GM23338 (cell line): Measurements from ENCODE around the gene PPP1R3F. TPM values are rescaled to one million over a fixed set of nuclear protein-coding genes. Genes with fewer than 3 reads are reported as not detected.

Experiments
- ATAC-seq: fragments of 200-7000 bp; cut with Tn5 transposase; 3 replicates; pipeline ENCODE4 v1.9.1; 2020
- DNase-seq: peaks from one replicate; pipeline ENCODE4 v3.0.0-alpha.2; 2015; ENCODE audit warnings: low spot score
- H2AFZ ChIP-seq: fragments of 200-600 bp; sonication (generic); 2 replicates; pipeline ENCODE4 v1.8.0; 2016; ENCODE audit warnings: antibody characterized with exemption, mild to moderate bottlenecking, moderate library complexity
- H3F3A ChIP-seq: fragments of 200-600 bp; sonication (generic); replicated peaks from 2 replicates; pipeline ENCODE4 v1.8.0; 2017; ENCODE audit warnings: antibody characterized with exemption, mixed run types, low read depth
- H3K27ac ChIP-seq: fragments of 200-600 bp; sonication (generic); 2 replicates; pipeline ENCODE4 v1.6.1; 2016; ENCODE audit warnings: low read depth
- H3K27me3 ChIP-seq: fragments of 200-600 bp; sonication (generic); 2 replicates; pipeline ENCODE4 v1.8.0; 2016; ENCODE audit warnings: mild to moderate bottlenecking, mixed run types, moderate library complexity; ENCODE audit not compliant: insufficient read depth
- H3K36me3 ChIP-seq: fragments of 200-600 bp; sonication (generic); 2 replicates; pipeline ENCODE4 v1.8.0; 2016; ENCODE audit warnings: mild to moderate bottlenecking; ENCODE audit not compliant: insufficient read depth
- H3K4me1 ChIP-seq: fragments of 200-600 bp; sonication (generic); 2 replicates; pipeline ENCODE4 v1.8.0; 2016; ENCODE audit warnings: mild to moderate bottlenecking, moderate library complexity; ENCODE audit not compliant: insufficient read depth
- H3K4me2 ChIP-seq: fragments of 200-600 bp; sonication (generic); 2 replicates; pipeline ENCODE4 v1.7.1; 2017; ENCODE audit warnings: mixed run types
- H3K4me3 ChIP-seq: fragments of 200-600 bp; sonication (generic); 2 replicates; pipeline ENCODE4 v1.6.1; 2016; ENCODE audit warnings: mixed run types
- H3K79me2 ChIP-seq: fragments of 200-600 bp; sonication (generic); replicated peaks from 2 replicates; pipeline ENCODE4 v1.8.0; 2017; ENCODE audit warnings: mild to moderate bottlenecking; ENCODE audit not compliant: insufficient read depth
- H3K9me2 ChIP-seq: fragments of 200-600 bp; sonication (generic); 2 replicates; pipeline ENCODE4 v1.8.0; 2017; ENCODE audit not compliant: insufficient read depth
- H4K20me1 ChIP-seq: fragments of 200-600 bp; sonication (generic); replicated peaks from 2 replicates; pipeline ENCODE4 v1.8.0; 2017; ENCODE audit warnings: mild to moderate bottlenecking; ENCODE audit not compliant: insufficient read depth
- H3K27ac Mint-ChIP-seq: 2 replicates; pipeline ENCODE4 v1.8.0; 2020; ENCODE audit warnings: inconsistent platforms, mild to moderate bottlenecking, moderate library complexity, mixed read lengths
- H3K27me3 Mint-ChIP-seq: 3 replicates; pipeline ENCODE4 v1.8.0; 2022; ENCODE audit warnings: low read depth, mild to moderate bottlenecking, moderate library complexity, mixed read lengths, inconsistent platforms; ENCODE audit not compliant: insufficient read depth, poor library complexity
- H3K36me3 Mint-ChIP-seq: 3 replicates; pipeline ENCODE4 v1.8.0; 2021; ENCODE audit warnings: low read depth, mild to moderate bottlenecking, inconsistent platforms, moderate library complexity, mixed read lengths
- H3K4me1 Mint-ChIP-seq: 3 replicates; pipeline ENCODE4 v1.8.0; 2020; ENCODE audit warnings: mild to moderate bottlenecking, inconsistent platforms, mixed read lengths
- H3K4me3 Mint-ChIP-seq: 3 replicates; pipeline ENCODE4 v1.8.0; 2021; ENCODE audit warnings: moderate library complexity, mild to moderate bottlenecking, inconsistent platforms, mixed read lengths
- H3K9me3 Mint-ChIP-seq: 3 replicates; pipeline ENCODE4 v1.8.0; 2020; ENCODE audit warnings: moderate library complexity, mild to moderate bottlenecking, inconsistent platforms, mixed read lengths
- CREB1 ChIP-seq: fragments of 250-450 bp; sonication (Bioruptor Pico); IDR thresholded peaks from 2 replicates; pipeline ENCODE4 v1.5.0; 2020; ENCODE audit warnings: low read depth, mild to moderate bottlenecking, moderate library complexity
- CTCF ChIP-seq, 2 experiments: fragments of 200-600 bp in 1 of 2; sonication (generic) in 1 of 2; conservative IDR thresholded peaks; 2 replicates each; pipeline versions ENCODE4 v1.5.1 to v1.6.1; 2016 to 2017; ENCODE audit warnings: antibody characterized with exemption in 2 of 2, low read depth in 2 of 2, mild to moderate bottlenecking in 2 of 2, moderate library complexity in 1 of 2
- JUNB ChIP-seq: IDR thresholded peaks from one replicate; pipeline ENCODE4 v1.6.1; 2016; ENCODE audit warnings: antibody characterized with exemption; ENCODE audit not compliant: unreplicated experiment
- NANOG ChIP-seq: IDR thresholded peaks from 2 replicates; pipeline ENCODE4 v1.6.1; 2016; ENCODE audit warnings: antibody characterized with exemption, borderline replicate concordance
- POLR2AphosphoS5 ChIP-seq: IDR thresholded peaks from 2 replicates; pipeline ENCODE4 v1.6.1; 2016; ENCODE audit warnings: antibody characterized with exemption, low read depth
- ZNF114 ChIP-seq: fragments of 250-450 bp; sonication (Bioruptor Pico); IDR thresholded peaks from 2 replicates; pipeline ENCODE4 v1.5.0; 2020; ENCODE audit warnings: mild to moderate bottlenecking, moderate library complexity
- ZNF462 ChIP-seq: fragments of 250-450 bp; sonication (Bioruptor Pico); IDR thresholded peaks from 2 replicates; pipeline ENCODE4 v1.5.0; 2020; ENCODE audit warnings: mild to moderate bottlenecking, moderate library complexity
- polyA plus RNA-seq: library from polyadenylated mRNA; unstranded; fragments of >200 nt; fragmentation: Nextera tagmentation; extraction: Ambion mirVana; gene quantifications from 2 replicates; pipeline ENCODE4 v1.2.1, GENCODE V29; 2016
- total RNA-seq: library from RNA; depleted of rRNA; stranded (reverse); fragments of >200 nt; shearing (Covaris generic); gene quantifications from 2 replicates; pipeline ENCODE4 v1.2.3, GENCODE V29; 2014

The PPP1R3F gene
- total and polyA plus RNA-seq, 2 experiments from 2014 or later: 3.1 to 11.3 TPM

- TF ChIP-seq CTCF (conservative IDR thresholded peaks at IDR 0.05; ENCODE audit: low read depth in 2 of 2) (no peak), POLR2AphosphoS5 (no peak), ZNF114 (CRISPR knock-in tag) (no peak)
Measured at GRCh38 chrX:49277535-49277830, 7.9 kb downstream of the PPP1R3F start (continued).

GRCh38 chrX:49278081-49278480 lies 8.5 kb downstream of the PPP1R3F start:
- TF ChIP-seq POLR2AphosphoS5: no peak
- TF ChIP-seq JUNB: no peak
- no peak for TF ChIP-seq NANOG
- TF ChIP-seq CREB1 (CRISPR knock-in tag): no peak
- Histone ChIP-seq H3K79me2 (peaks cover 3% of the 10 kb centered on the region; the same call in 1 of the 2 replicates), H3K4me1 (no peaks in the 10 kb centered on the region), H3F3A (no peaks in the 10 kb centered on the region), H4K20me1 (no peaks in the 10 kb centered on the region; the same call in 1 of the 2 replicates), H3K4me3 (no peak overlapping the region), H3K9me2 (no peaks in the 10 kb centered on the region), H3K36me3 (no peaks in the 10 kb centered on the region), H3K27me3 (no peaks in the 10 kb centered on the region), H3K4me2 (no peak overlapping the region), H2AFZ (no peak overlapping the region), H3K27ac (no peak overlapping the region)
- Mint-ChIP-seq H3K36me3 (peaks cover 10% of the 10 kb centered on the region), H3K9me3 (no peaks in the 10 kb centered on the region), H3K27ac (no peak overlapping the region), H3K4me1 (peaks cover 30% of the 10 kb centered on the region), H3K4me3 (no peak overlapping the region), H3K27me3 (peaks cover 9% of the 10 kb centered on the region)
- ATAC-seq (no peak), DNase-seq (no peak)

GRCh38 chrX:49282647-49283011 lies 13.0 kb downstream of the PPP1R3F start:
- H3K9me2 ChIP-seq: no peaks in the 10 kb centered on the region
- Mint-ChIP-seq H3K4me1 (peaks cover 13% of the 10 kb centered on the region), H3K9me3 (no peaks in the 10 kb centered on the region), H3K27ac (no peak overlapping the region), H3K27me3 (peaks cover 3% of the 10 kb centered on the region), H3K4me3 (no peak overlapping the region), H3K36me3 (peaks cover 3% of the 10 kb centered on the region; the same call in 2 of the 3 replicates)
- H3K36me3 ChIP-seq: no peaks in the 10 kb centered on the region
- no peaks in the 10 kb centered on the region for H3F3A ChIP-seq
- H3K79me2 ChIP-seq: no peaks in the 10 kb centered on the region
- no peak overlapping the region for H3K4me3 ChIP-seq
- peak; percentile 33 to 54; a peak in 3 of 4 replicates for TF ChIP-seq CTCF (conservative IDR thresholded peaks at IDR 0.05; ENCODE audit: low read depth in 2 of 2)
- TF ChIP-seq ZNF462 (CRISPR knock-in tag): no peak
- H2AFZ ChIP-seq: no peak overlapping the region
- H3K4me2 ChIP-seq: no peak overlapping the region
- no peaks in the 10 kb centered on the region for H4K20me1 ChIP-seq
- no peak overlapping the region for H3K27ac ChIP-seq
- ATAC-seq (peak; percentile 90), DNase-seq (peak; percentile 70)
- H3K4me1 ChIP-seq: no peaks in the 10 kb centered on the region
- H3K27me3 ChIP-seq: no peaks in the 10 kb centered on the region
